UCSD-AML1 (cell line): ENCODE measurements around the gene GARNL3.
A peak's percentile ranks its signal among the peaks of the same experiment; 100 is the strongest.

Source experiments
- DNase-seq: peaks from one replicate; lab custom pipeline; 2025; ENCODE audit not compliant: unreplicated experiment; lab: John Stamatoyannopoulos, UW

GARNL3 gene

DNA sequence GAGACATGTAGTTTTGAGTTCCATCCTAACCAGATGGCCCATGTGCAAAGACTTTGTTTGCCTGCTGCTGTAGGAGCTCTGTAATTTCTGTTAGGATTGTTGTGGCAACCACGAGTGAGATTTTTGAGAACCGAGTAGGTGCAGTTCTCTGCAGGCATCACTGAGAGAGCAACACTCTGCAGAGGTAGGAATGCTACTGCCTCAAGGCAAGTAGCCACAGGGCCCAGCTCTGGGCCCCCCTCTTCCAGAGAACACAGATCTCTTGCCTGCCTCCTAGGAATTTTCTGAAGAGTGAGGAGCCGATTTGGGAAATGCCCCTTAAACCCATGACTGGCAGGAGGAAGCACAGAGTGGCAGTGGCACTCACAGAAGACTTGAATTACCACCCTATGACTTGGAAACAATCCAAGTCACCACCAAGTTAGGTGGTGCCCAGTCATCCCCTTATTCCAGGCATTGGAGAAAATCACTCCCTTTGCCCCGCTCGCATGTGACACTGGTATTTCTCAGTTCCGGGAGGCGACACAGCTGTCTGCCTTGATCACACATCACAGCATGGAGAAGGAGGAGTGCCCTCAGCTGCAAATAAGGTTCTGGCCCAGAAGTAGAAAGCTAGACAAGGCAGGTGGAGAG lies 79.9 kb downstream of the GARNL3 start:
- DNase-seq: no peak

DNA sequence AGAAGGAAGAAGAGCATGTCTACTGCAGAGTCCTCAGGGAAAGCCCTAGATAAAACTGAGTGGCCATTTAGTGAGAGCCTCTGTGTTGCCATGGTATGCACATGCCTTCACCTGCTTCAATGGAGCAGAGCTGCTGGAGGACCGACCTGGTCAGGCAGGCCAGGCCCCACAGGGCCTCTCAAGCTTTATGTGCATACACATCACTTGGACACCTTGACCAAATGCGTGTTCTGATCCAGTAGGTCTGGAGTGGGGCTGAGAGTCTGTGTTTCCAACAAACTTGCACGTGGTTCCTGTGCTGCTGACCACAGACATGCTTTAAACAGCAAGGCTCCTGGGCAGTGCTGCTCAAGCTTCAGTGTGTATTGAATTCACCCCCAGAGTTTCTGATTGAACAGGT lies 81.0 kb downstream of the GARNL3 start:
- no peak for DNase-seq

DNA sequence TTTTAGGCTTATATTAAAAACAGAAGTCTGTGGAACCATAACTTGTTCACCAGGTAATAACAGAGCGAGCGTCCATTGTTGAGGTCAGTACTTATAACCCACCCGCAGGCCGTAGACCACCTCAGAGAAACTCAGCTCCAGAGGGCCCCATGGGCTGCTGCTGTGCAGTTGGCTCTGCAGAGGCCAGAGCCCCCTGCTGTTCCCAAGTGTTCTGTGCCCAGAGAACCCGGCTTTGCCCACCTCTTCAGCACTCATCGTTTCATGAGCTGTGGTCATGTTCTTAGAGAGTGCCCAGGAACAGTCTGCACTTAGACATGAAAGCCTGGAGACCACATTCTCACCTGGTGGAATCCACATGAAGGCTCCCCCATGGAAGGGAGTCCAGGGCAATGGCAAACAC lies 82.0 kb downstream of the GARNL3 start:
- DNase-seq: no peak

DNA sequence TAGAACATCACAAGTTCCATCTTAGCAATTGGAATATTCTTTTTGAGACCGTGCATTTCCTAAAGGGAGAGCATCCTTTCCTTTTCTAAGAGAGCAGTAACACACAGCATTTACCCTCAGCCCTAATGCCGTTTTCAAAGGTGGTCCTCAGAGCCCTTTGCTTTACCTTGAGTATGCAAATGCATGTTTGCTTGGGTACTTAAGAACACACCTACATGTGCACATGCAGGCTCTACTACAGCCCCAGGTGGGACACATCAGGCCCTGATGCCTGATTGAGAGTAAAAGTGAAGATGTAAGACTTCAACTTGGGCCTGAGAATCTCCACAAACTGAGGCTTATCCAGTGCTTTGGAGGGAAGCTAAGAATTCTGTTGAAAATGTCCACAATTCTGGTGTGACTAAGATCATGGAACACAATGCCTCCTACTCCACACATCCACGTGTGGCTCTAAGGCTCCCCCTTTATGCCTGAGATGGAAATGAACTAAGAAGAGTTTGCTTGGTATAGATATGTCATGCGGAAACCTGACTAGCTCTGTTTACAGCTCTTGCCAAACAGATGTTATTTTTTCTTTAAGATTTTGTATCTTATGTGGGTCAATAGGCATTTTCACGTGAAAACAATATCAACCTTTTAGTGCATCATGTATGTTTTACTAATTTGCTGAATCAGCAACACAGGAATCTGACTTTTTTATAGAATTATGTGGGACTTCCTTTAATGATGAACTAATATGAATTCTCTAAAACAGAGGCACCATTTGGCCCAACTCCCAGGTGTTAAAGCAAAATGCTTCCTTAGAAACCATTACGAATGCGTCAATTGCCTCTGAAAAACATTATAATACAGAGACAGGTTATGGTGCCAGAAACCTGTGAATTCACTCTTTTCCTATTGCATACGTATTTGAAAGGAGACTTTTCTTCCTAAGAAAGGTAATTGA lies 83.5 kb downstream of the GARNL3 start:
- DNase-seq: no peak

DNA sequence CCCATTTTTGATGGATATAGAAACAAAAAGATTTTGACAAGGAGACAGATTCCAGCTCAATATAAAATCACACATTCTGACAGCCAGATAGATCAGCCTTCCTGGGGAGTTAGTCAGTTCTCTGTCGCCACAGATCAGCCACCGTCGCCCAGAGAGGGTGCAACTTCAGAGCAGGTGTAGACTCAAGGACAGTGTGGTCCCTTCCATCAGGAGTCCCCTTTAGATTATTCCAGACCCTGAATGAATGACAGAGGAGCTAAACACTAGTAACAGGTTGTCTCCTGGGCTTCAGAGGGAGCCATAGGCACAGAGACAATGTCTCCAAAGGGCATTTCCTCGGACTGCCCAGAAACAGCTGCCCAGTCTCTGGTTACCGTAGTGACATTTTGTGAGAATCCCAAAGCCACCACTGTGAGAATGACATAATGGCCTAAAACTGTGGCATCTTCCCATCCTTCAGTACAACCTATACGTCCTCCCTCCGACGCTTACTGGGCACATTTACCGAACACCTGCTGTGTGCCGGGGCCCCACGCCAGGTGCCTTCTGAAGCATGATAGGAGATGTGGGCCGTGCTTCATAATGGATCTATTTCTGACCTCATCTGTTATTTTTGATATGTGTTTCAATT lies 85.0 kb downstream of the GARNL3 start:
- no peak for DNase-seq

DNA sequence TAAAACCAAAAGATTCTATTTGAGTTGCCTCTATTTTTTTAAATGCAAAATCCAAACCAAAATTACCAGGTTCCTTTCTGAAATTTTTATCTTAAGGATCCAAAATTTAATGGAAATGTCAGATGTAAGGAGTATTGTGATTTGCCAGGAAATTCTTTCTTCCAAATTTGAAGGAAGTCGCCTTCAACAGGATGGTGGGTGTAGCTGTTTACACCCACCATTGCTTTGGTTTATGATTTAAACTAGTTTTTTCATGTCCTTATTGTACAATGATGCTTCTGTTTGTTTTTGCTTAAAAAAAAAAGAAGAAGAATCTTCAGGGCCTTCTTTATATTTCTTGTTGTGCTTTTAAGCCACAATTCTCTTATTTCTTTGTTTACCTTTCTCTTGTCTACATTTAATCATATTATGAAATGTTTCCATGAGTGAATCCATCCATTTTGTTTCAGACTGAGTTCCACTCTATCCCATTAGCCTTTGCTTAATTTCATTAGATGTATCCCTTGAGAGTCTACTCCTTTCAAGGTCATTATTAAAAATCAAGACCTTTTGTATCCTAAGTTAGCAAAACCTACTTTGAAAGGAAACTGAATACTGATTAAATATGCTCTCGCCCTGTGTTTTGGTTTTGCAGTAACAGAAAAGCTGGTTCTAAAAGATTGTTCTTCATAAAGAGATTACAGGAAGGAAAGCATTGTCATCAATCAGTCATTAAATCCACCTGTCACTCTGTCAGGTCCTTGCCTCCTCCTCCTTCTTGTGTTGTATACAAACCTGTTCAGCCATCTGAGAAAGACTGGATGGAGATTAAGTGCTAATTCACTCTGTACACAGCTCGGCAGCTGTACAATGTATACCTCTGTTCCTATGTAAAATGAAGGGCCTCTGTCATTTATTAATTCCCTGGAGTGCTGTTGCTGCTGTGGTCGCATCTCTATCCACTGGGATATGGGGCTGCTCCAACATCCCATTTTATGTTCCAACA lies 86.9 kb downstream of the GARNL3 start:
- no peak for DNase-seq

DNA sequence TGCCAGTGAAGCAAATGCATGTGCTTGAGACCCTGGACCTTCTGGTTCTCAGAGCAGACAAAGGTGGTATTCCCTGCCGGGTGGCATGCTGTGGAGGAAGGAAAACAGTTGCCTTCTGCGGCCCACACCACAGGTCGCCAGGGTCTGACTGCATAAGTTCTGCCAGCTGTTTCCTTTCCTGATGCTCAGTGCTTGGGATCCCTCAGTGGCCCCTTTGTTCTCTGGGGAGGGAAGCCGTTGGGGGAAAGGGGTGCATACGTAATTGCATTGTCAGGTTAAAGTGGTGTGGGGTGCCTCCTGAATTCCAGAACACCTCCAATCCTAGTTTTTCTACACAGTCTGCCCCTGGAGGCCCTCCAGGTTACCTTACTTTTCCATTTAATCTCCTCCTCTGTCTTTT lies 89.3 kb downstream of the GARNL3 start:
- DNase-seq: peak; percentile 31

DNA sequence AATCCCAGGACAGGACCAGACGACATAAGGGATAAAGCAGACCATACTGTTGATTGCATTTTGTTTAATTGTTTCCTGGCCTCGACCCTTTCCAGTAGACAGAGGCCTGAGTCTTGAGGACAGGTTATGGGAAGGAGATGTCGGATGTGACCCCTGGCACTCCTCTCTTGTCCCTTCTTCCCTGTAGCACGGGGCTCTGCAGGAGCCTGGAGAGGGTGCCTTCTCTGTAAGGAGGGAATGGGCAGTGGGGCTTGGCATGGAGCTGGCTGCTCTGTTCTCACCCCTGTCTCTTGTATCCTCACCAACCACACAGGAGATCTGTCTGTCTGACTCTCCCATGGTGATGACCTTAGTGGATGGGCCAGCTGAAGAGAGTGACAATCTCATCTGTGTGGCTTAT lies 92.3 kb downstream of the GARNL3 start:
- no peak for DNase-seq

DNA sequence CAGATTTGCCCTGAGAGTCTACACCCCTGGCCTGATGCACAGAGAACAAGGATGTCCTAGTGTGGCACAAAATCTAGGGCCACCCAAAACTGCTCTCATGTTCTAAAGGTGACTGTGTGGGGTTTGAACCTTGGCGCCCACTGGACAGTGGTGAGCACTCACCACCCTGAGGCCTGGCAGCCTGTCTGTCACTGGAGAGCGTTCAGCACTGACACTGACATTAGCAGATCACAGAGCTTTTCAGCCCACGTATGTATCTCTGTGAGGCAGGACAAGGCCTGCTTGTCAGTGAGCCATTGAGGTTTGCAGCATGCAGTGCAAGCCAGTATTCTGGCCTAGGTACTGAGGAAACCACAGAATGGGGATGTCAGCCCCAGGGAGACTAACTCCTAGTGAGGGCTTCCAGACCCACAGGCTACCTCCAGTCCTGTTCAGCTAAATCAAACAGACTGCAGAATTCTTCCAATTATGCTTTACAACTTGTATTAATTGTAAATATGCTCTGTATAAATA lies 93.5 kb downstream of the GARNL3 start:
- DNase-seq: no peak

DNA sequence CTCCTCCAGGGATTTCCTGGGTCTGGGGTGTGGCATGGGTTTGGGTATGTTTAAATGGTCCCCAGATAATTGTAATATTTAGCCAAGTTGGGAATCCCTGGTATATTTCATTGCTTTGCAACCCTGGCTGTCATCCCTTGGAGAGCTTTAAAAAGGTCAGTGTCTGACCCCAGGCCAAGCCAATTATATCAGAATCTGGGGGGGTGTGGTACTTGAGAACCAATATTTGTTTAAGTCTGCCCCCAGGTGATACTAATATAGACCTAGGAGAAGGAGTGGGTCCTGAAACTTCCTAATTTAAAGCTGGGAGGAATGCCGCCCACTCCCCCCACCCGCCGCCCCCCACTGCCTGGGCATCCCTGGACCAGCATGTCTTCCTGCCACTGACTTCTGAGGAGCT lies 94.2 kb downstream of the GARNL3 start:
- no peak for DNase-seq

DNA sequence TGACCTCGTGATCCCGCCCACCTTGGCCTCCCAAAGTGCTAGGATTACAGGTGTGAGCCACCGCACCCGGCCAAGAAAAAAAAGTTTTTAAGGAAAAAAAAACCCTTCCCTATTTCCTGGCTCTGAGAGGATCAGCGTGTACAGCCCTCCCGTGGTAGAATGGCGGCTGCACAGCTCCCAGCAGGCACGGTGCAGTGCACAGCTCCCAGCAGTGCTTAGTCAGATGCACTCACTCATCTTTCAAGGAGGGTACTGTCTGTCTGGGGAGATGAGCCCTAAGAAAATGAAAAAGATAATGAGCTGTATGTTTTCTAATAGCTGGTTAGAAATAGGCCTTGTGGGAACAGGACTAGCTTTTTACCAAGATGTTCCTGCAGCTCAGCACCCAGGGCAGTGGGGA lies 95.7 kb downstream of the GARNL3 start:
- no peak for DNase-seq

DNA sequence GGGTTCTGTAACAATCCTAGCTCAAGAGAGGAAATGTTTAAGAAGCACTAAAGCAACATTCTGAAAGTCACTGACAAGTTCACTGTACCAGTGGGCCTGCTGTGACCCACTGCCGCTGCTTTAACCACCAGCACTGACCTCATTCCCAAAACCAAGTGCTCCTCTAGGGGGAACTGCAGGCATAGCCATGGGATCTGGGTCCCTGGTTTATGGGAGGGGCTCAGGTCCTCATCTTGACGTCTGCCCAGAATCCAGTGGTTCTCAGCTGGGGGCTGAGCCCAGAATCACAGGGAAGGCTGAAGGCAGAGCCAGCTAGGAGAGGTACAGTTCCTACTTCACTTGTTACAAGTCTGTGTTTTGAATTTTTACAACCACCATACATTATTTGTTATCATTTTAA lies 96.3 kb downstream of the GARNL3 start:
- peak; percentile 47 for DNase-seq

DNA sequence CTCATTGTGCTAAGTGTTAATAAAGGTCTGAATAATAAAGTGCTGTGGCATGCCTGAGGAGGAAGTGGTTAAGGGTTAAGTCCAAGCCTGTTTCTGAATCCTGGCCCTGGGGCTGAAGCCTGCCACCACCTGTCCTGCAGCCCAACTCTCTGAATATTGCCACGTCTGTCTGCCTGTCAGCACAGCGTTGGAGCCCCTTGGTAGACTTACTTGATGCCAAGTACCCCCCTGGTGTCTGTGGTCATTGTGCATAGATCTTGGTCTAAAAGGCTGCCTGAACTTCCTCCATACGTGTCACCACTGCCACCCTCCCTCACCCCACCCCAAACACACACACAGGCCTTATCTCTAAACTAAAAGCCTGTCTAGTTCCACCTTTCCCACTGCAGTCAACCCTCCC lies 97.0 kb downstream of the GARNL3 start:
- peak; percentile 57 for DNase-seq

DNA sequence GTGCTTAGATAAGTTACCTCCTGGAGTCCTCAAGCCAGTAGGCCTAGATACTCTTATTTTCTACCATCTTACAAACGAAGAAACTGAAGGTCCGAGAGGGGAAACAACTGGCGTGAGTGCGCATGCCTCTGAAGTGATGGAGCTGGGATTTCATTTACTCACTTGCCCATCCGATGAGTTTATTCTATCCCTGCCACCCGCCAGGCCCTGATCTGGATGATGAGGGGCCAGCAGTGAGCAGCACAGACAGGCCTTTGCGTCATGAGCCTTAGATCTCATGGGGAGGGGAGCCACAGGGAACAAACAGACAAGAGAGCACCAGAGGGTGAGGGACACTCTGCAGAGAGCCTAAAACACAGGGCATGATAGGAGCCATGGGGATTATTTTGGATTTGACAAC lies 98.3 kb downstream of the GARNL3 start:
- no peak for DNase-seq

DNA sequence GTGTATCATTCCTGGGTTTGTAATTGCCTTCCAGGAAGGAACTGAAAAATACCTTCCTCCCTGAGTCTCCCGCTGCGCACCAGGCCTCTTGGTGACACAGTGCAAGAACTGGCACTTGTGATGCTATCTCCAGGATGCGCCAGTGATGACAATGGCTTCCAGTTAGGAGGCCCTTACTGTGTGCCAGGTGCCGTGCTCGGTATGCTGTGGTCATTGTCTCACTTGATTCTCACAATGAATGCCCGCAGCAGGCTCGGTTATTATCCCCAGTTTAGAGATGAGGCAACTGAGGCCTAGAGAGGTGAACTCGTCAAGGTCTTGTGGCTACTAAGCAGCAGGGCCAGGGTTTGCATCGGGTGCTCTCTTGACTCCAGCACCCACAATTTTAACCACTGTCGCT lies 100.9 kb downstream of the GARNL3 start:
- no peak for DNase-seq

DNA sequence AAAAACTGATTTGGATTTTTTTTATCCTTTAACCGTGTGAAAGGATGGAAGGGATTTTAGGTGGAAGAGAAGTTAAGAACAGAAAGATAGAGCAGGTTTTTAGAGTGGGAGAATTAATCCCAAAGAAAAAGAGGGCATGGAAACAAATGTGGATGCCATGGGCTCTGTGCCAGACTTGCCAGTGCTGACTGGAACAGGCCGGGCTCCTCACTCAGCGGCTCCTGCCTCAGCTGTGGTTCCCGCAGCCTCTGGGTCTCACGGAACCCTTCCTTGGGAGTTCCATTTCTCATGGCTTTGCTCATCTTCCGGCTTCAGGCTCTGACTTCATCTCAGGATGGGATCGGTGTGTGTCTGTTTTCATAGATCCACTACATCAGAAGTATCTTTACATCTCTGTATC lies 102.0 kb downstream of the GARNL3 start:
- no peak for DNase-seq

DNA sequence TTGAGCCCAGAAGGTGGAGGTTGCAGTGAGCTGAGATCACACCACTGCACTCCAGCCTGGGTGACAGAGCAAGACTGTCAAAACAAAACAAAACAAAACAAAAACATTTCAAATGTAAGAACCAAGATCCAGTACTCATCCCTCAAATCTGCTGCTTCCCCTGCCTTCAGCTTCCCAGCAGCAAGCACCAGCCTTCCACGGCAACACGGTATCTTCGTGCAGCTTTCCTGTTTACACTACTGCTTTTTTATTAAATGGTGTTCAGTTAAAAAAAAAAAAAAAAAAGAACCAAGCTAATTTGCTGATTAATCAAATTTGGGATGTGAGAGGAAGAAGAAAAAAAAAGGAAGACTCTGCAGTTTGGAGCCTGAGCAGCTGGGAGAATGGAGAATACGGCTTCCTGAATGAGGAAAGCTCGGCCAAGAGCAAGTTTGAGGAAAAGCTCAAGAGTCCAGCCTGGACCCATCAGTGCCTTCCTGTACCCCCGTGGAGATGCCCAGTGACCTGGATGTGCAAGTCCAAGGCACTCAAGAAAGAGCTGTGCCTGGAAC lies 104.4 kb downstream of the GARNL3 start:
- DNase-seq: no peak

DNA sequence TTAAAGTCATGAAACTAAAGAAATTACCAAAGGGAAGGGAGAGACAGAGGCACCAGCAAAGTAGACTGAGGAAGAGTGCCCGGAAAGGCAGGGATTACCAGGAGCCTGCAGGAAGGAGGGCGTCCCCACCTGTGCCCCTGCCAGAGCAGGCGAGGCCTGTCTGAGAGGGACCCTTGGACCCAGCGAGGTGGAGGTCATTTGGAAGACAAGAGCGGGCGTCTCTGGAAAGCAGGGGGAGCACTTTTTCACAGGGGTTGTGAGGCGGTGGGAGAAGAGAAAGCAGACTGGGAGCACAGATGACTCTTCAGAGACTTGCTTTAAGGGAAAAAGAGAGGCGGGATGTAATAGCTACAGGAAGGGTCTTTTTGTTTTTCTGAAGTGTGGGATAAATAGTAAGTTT lies 104.9 kb downstream of the GARNL3 start:
- no peak for DNase-seq

DNA sequence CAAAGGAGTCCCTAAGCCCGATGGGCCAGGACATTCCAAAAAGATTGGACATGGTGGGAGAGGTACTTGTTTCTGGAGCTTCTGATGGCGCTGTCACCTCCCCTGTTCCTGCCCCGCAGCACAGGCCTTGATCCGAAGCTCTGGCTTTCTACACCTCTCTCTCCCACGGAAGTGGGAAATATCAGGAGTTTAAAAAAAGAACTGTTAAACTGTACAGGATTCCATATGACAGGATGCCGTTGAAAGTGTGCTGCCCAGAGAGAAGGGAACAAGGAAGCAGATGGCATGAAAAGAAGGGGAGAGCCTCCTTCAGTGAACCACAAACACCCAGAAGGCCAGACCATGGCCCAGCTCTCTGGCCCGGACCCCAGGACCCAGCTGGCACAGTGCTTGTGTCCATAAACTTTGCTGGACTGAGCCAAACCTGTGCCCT lies 105.6 kb downstream of the GARNL3 start:
- peak; percentile 69 for DNase-seq
